ENCODE data around the gene G6PC3.
"Not testable (repeated sequence)": the region's sequence is repeated elsewhere in the genome, so short reads cannot be mapped to it uniquely, and the experiment has no call there.

The G6PC3 gene

DNA sequence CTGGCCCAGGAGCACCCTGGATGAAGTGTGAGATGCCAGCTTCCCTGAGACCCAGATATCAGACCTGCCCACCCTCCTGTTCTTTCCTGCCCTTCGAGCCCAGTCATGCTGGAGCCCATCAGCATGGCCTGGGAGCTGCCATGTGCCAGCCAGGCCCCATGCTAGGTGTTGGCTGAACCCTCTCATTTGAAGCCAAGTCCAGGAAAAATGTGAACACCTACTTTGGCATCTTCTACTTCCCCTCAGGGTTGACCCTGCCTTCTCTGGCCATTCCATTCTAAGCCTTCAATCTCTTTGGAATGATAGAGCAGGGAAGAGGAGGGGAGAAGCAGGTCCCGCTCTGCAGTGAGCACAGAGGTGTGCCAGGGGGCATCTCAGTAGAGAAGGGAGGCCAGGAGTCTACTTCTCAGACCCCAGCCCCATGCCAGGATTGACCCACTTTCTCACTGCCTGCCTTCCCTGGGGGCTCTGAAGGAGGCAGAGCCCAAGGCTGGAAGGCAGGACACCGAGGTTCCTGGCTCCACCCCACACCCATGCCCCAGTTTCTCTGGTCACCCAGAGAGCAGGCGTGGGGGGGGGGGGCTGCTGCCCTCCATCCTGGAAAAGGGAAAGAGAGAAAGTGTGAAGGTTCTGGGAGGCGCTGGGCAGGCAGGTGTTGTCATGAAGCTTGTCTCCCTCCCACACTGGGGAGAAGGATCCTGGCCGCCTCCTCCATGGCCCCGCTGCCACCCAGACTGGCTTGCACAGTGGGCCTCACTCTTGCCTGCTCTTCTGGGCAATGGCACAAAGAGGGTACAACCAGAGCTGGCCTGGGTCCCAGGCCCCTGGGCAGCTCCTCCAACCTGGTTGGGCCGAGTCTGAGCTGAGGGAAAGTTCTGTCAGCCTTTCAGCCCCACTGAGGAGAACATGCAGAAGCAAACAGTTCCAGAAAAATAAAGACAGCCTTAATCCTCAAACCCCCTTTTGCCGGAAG, 43.6 kb downstream of the G6PC3 start:
- TF ChIP-seq, protein P1, sequence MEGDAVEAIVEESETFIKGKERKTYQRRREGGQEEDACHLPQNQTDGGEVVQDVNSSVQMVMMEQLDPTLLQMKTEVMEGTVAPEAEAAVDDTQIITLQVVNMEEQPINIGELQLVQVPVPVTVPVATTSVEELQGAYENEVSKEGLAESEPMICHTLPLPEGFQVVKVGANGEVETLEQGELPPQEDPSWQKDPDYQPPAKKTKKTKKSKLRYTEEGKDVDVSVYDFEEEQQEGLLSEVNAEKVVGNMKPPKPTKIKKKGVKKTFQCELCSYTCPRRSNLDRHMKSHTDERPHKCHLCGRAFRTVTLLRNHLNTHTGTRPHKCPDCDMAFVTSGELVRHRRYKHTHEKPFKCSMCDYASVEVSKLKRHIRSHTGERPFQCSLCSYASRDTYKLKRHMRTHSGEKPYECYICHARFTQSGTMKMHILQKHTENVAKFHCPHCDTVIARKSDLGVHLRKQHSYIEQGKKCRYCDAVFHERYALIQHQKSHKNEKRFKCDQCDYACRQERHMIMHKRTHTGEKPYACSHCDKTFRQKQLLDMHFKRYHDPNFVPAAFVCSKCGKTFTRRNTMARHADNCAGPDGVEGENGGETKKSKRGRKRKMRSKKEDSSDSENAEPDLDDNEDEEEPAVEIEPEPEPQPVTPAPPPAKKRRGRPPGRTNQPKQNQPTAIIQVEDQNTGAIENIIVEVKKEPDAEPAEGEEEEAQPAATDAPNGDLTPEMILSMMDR (IDR thresholded peaks at IDR 0.05; ENCODE audit: borderline replicate concordance, insufficient read depth, low read depth, low read length) = no peak
- no peak overlapping the region for H3K4me3 ChIP-seq (ENCODE audit: low read depth, low read length)

DNA sequence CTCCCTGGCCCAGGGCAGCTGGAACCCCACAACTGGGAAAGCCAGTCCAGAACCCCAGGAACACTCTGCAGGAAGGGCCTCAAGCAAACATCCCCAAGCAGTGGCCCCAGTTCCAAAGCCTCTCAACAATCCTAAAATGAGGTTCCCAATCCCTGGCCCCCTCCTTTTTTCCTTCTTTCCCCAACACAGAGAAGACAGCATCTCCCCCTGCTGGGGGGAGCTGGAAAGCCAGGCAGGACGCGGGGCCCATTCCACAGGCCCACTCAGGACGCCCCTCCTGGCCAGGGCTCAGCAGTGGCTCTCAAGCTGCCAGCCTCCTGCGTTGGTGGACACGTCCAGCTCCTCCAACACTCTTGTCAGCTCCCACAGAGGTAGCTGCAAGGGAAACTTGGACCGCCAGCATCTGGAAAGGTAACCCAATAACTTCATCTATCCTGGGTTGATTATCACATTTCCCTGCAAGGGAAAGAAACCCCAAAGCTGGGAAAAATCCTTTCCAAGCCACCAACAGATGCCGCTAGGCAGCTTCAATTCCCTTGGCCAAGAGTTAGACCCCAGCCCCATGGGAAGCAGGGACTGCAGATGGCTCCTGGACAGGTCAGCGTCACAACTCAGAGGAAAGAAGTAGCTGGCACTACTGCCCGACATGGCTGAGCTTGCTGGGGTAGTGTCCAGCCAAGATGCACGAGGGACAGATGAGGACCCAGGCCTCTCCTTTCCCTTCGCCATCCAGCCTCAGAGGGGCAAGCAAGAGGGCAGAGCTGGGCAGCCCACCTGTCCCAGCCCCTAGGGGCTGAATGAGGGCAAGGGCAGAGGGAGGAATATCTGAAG, 45.3 kb downstream of the G6PC3 start:
- no peak overlapping the region for H3K4me3 ChIP-seq (ENCODE audit: low read depth, low read length)
- TF ChIP-seq, protein P1 (IDR thresholded peaks at IDR 0.05; ENCODE audit: borderline replicate concordance, insufficient read depth, low read depth, low read length) = peak; percentile 73

DNA sequence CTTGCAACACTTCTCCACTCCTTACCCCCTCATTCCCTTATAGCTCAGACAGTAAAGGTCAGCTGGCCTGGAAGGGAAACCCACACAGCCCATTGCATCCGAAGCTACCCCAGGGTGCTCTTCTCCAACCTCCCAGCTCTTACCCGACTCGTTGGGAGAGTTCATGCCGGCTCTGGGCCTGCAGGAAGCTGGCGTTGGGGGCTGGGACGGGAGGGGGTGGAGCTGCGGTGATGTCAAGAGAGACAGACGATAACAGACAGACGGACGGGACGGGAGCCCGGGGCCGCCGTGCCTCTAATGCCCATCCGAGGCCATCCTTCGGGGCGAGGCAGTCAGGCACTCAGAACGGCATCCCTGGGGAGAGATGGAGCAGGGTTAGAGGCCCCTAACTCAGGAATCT, 46.8 kb downstream of the G6PC3 start:
- H3K4me3 ChIP-seq (ENCODE audit: low read depth, low read length) = no peak overlapping the region
- TF ChIP-seq, protein P1 (IDR thresholded peaks at IDR 0.05; ENCODE audit: borderline replicate concordance, insufficient read depth, low read depth, low read length) = no peak

DNA sequence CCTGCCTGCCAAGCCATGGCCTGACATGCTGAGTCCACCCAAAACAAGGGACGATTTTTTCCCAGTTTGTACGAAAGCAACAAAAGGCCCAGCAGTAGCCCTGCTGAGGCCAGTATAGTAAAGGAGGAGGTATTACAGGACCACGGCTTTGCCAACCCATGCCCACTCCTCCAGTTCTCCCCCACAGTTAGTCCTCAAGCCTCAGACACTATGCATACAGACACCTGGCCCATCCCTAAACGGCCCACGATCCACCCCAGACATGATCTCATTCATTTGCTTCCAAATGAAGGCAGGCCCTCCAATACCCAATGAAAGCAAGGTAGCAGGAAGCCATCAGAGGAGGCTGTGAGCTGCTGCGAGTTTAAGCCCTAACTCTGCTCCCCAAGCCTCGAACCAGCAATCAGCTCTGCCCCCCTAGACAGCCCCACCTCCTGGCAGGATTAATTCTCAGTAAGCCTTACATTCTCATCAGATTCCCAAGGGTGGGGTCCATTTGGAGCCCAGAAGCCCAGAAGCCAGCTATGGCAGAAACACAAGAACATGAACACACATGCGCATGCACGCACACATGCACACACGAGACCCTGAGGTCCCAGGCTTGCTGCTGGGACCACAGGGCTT, 48.0 kb downstream of the G6PC3 start:
- no peak overlapping the region for H3K4me3 ChIP-seq (ENCODE audit: low read depth, low read length)
- TF ChIP-seq, protein P1 (IDR thresholded peaks at IDR 0.05; ENCODE audit: borderline replicate concordance, insufficient read depth, low read depth, low read length) = no peak

DNA sequence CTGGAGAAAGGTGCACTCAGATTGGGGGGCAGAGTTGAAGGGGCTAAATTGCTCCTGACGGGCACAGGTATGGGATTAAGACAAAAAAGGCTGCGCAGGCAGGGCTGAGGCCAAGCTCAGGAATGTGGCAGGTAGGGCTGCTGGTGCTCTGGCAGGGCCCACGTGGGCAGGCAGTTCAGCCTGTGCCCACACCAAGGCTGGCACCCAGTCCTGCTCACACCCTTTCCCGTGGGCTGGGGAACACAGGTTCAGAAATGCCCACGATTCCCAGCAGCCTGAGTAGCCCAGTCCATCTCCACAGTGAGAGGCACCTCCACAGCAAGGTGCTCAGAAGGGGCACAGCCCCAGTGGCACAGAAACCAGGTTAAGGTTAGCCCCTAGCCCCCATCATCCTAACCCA, 48.5 kb downstream of the G6PC3 start:
- no peak overlapping the region for H3K4me3 ChIP-seq (ENCODE audit: low read depth, low read length)
- TF ChIP-seq, protein P1 (IDR thresholded peaks at IDR 0.05; ENCODE audit: borderline replicate concordance, insufficient read depth, low read depth, low read length) = no peak

DNA sequence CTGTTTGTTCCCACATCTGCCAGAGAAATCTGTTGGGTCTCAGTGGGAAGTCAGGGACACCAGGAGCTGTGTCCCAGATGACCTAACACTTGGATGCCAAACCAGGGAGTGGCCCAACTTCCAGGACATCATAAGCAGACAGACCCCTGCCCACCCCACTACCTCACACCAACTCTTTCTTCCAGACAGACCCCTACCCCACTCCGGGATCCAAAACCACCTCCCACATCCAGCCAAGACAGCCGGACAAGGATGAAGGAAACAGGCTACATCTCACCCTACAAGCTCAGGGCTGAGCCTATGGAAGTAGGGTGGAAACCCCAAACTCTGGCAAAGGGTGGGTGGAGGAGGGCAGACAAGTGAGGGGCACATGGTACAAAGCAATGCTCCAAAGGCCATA, 49.3 kb downstream of the G6PC3 start:
- TF ChIP-seq, protein P1 (IDR thresholded peaks at IDR 0.05; ENCODE audit: borderline replicate concordance, insufficient read depth, low read depth, low read length) = no peak
- H3K4me3 ChIP-seq (ENCODE audit: low read depth, low read length) = no peak overlapping the region

DNA sequence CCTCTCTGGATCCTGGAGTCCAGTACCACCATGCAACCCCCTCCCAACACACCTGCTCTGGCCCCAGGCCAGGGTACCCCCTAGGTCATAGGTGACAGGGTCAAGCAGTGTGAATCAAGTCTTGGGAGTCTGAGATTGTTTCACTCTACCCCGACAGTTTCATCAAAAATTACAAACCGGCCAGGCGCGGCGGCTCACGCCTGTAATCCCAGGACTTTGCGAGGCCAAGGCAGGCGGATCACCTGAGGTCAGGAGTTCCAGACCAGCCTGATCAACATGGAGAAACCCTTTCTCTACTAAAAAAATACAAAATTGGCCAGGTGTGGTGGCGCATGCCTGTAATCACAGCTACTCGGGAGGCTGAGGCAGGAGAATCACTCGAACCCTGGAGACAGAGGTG, 49.7 kb downstream of the G6PC3 start:
- not testable (repeated sequence) for H3K4me3 ChIP-seq (ENCODE audit: low read depth, low read length)

Measured in GM12875 (cell line).